OCI-LY1 (cell line): ENCODE measurements around the gene PGS1.
A peak's percentile ranks its signal among the peaks of the same experiment; 100 is the strongest.

Experiments used
- H2AFZ ChIP-seq: fragments of 200-600 bp; sonication (generic), shearing (Covaris generic); 2 replicates; pipeline ENCODE4 v1.6.0; 2014; ENCODE audit warnings: antibody characterized with exemption, mild to moderate bottlenecking, low read length
- H3F3A ChIP-seq: fragments of 200-600 bp; sonication (generic), shearing (Covaris generic); 2 replicates; pipeline ENCODE4 v1.6.0; 2014; ENCODE audit warnings: mild to moderate bottlenecking, antibody characterized with exemption, low read length, moderate library complexity; ENCODE audit not compliant: insufficient read depth
- H3K27ac ChIP-seq: fragments of 200-600 bp; sonication (generic); 2 replicates; pipeline ENCODE4 v1.5.1; 2014; ENCODE audit warnings: low read length, mixed run types, mild to moderate bottlenecking, low read depth; ENCODE audit not compliant: poor library complexity, severe bottlenecking
- H3K27me3 ChIP-seq: fragments of 200-600 bp; sonication (generic); 2 replicates; pipeline ENCODE4 v1.6.0; 2014; ENCODE audit warnings: antibody characterized with exemption, mild to moderate bottlenecking, low read length, moderate library complexity; ENCODE audit not compliant: insufficient read depth
- H3K36me3 ChIP-seq: fragments of 200-600 bp; sonication (generic); 2 replicates; pipeline ENCODE4 v1.6.1; 2014; ENCODE audit warnings: mild to moderate bottlenecking, antibody characterized with exemption, low read length, moderate library complexity, mixed read lengths; ENCODE audit not compliant: insufficient read depth
- H3K4me1 ChIP-seq: fragments of 200-600 bp; sonication (generic); 2 replicates; pipeline ENCODE4 v1.5.1; 2014; ENCODE audit warnings: mild to moderate bottlenecking, low read length, moderate library complexity; ENCODE audit not compliant: insufficient read depth, severe bottlenecking
- H3K4me2 ChIP-seq: fragments of 200-600 bp; sonication (generic), shearing (Covaris generic); 2 replicates; pipeline ENCODE4 v1.6.1; 2014; ENCODE audit warnings: low read length
- H3K4me3 ChIP-seq: fragments of 200-600 bp; sonication (generic); 2 replicates; pipeline ENCODE4 v1.5.1; 2014; ENCODE audit warnings: low read length, low read depth, mild to moderate bottlenecking, mixed read lengths; ENCODE audit not compliant: poor library complexity, severe bottlenecking
- H3K79me2 ChIP-seq: fragments of 200-600 bp; shearing (Covaris generic); 2 replicates; pipeline ENCODE4 v1.6.1; 2016; ENCODE audit warnings: mixed run types, low read length, mixed read lengths; ENCODE audit not compliant: insufficient read depth
- H3K9ac ChIP-seq: fragments of 200-600 bp; sonication (generic), shearing (Covaris generic); 2 replicates; pipeline ENCODE4 v1.6.1; 2014; ENCODE audit warnings: mild to moderate bottlenecking, low read length, mixed read lengths
- H3K9me2 ChIP-seq: fragments of 200-600 bp; sonication (generic), shearing (Covaris generic); 2 replicates; pipeline ENCODE4 v1.6.1; 2014; ENCODE audit warnings: low read depth, mild to moderate bottlenecking, low read length, mixed read lengths
- H3K9me3 ChIP-seq: fragments of 200-600 bp; shearing (Covaris generic); 2 replicates; pipeline ENCODE4 v1.6.1; 2014; ENCODE audit warnings: low read length, mixed read lengths
- H4K20me1 ChIP-seq: fragments of 200-600 bp; sonication (generic), shearing (Covaris generic); 2 replicates; pipeline ENCODE4 v1.6.0; 2016; ENCODE audit warnings: mild to moderate bottlenecking, low read length; ENCODE audit not compliant: insufficient read depth
- CTCF ChIP-seq: fragments of 200-600 bp; sonication (generic), shearing (Covaris generic); IDR thresholded peaks from 2 replicates; pipeline ENCODE4 v1.5.1; 2017; ENCODE audit warnings: mild to moderate bottlenecking, antibody characterized with exemption, low read length, moderate library complexity, mixed read lengths
- EZH2 ChIP-seq: fragments of 200-600 bp; sonication (generic), shearing (Covaris generic); IDR thresholded peaks from 2 replicates; pipeline ENCODE4 v1.8.0; 2017; ENCODE audit warnings: borderline replicate concordance, mixed run types, mild to moderate bottlenecking, antibody characterized with exemption, low read length, moderate library complexity, mixed read lengths

Gene PGS1

GRCh38 chr17:78332991-78333390 is 45.5 kb upstream of the PGS1 start:
- Histone ChIP-seq H3K4me2 (no peak overlapping the region), H2AFZ (no peak overlapping the region), H3F3A (no peaks in the 10 kb centered on the region)

GRCh38 chr17:78335209-78335608 is 43.2 kb upstream of the PGS1 start:
- Histone ChIP-seq H3K27me3 (peaks cover 3% of the 10 kb centered on the region), H3K9me2 (no peaks in the 10 kb centered on the region), H3K4me1 (peaks cover 23% of the 10 kb centered on the region), H3K27ac (no peak overlapping the region), H2AFZ (no peak overlapping the region), H3K4me2 (no peak overlapping the region), H3K79me2 (no peaks in the 10 kb centered on the region), H3K4me3 (no peak overlapping the region), H3K9ac (no peak overlapping the region), H4K20me1 (no peaks in the 10 kb centered on the region), H3F3A (no peaks in the 10 kb centered on the region), H3K9me3 (no peaks in the 10 kb centered on the region), H3K36me3 (no peaks in the 10 kb centered on the region)
- no peak for TF ChIP-seq CTCF
- no peak for TF ChIP-seq EZH2

More at GRCh38 chr17:78332991-78333390, 45.5 kb upstream of the PGS1 start:
- H3K9ac ChIP-seq, result no peak overlapping the region
- H3K79me2 ChIP-seq, result no peaks in the 10 kb centered on the region
- TF ChIP-seq EZH2 (no peak), CTCF (no peak)
- H3K4me3 ChIP-seq, result no peak overlapping the region
- no peaks in the 10 kb centered on the region for H3K36me3 ChIP-seq
- peaks cover 6% of the 10 kb centered on the region; the same call in 1 of the 2 replicates for H3K27me3 ChIP-seq
- no peak overlapping the region for H3K27ac ChIP-seq
- H4K20me1 ChIP-seq, result no peaks in the 10 kb centered on the region
- H3K9me2 ChIP-seq, result no peaks in the 10 kb centered on the region
- H3K9me3 ChIP-seq, result no peaks in the 10 kb centered on the region
- H3K4me1 ChIP-seq, result peaks cover 11% of the 10 kb centered on the region

- no peak for TF ChIP-seq CTCF
- no peak for TF ChIP-seq EZH2
- H3K79me2 ChIP-seq, result no peaks in the 10 kb centered on the region
- H3K36me3 ChIP-seq, result no peaks in the 10 kb centered on the region
- H3K4me3 ChIP-seq, result no peak overlapping the region
- no peak overlapping the region for H2AFZ ChIP-seq
- H4K20me1 ChIP-seq, result no peaks in the 10 kb centered on the region
- peak overlapping the region; percentile 51 for H3K27ac ChIP-seq
- no peaks in the 10 kb centered on the region for H3F3A ChIP-seq
- H3K9me2 ChIP-seq, result no peaks in the 10 kb centered on the region
- H3K4me2 ChIP-seq, result peak overlapping the region; percentile 1; the same call in 1 of the 2 replicates
- H3K9ac ChIP-seq, result no peak overlapping the region
- no peaks in the 10 kb centered on the region for H3K9me3 ChIP-seq
- H3K27me3 ChIP-seq, result peaks cover 10% of the 10 kb centered on the region
- peaks cover 23% of the 10 kb centered on the region for H3K4me1 ChIP-seq
Observed at GRCh38 chr17:78337244-78338109, 41.0 kb upstream of the PGS1 start.
